HG03342 (cell line): ENCODE results near the gene ZNF358.

Experiments
- ATAC-seq: cut with Tn5 transposase; IDR thresholded peaks from one replicate; pipeline ENCODE4 v1.9.1; 2021; ENCODE audit warnings: mild to moderate bottlenecking, moderate library complexity; ENCODE audit not compliant: unreplicated experiment

Gene ZNF358

GRCh38 chr19:7515645-7516151, at the start of gene ZNF358:
Gene ZNF358 (plus strand): TSS chr19:7516103. CDS start chr19:7519243, 3,140 bp downstream.
- ATAC-seq = no peak

GRCh38 chr19:7467009-7467989, 48.6 kb upstream of the ZNF358 start:
- ATAC-seq = no peak

GRCh38 chr19:7468840-7469239, 47.1 kb upstream of the ZNF358 start:
- ATAC-seq = no peak

GRCh38 chr19:7469669-7470285, 46.1 kb upstream of the ZNF358 start:
- no peak for ATAC-seq

GRCh38 chr19:7470540-7471305, 45.2 kb upstream of the ZNF358 start:
- ATAC-seq = no peak

- ATAC-seq = no peak
Observed at GRCh38 chr19:7471696-7472615, 43.9 kb upstream of the ZNF358 start.

GRCh38 chr19:7475665-7476064, 40.2 kb upstream of the ZNF358 start:
- ATAC-seq = no peak

GRCh38 chr19:7476241-7476640, 39.7 kb upstream of the ZNF358 start:
- no peak for ATAC-seq

- no peak for ATAC-seq
Observed at GRCh38 chr19:7476777-7477494, 39.0 kb upstream of the ZNF358 start.

GRCh38 chr19:7477758-7478157, 38.1 kb upstream of the ZNF358 start:
- ATAC-seq = no peak

- no peak for ATAC-seq
Observed at GRCh38 chr19:7478173-7478842, 37.6 kb upstream of the ZNF358 start.

GRCh38 chr19:7478843-7479227, 37.1 kb upstream of the ZNF358 start:
- ATAC-seq = no peak

- no peak for ATAC-seq
Observed at GRCh38 chr19:7480222-7480969, 35.5 kb upstream of the ZNF358 start.

- no peak for ATAC-seq
Observed at GRCh38 chr19:7480970-7481255, 35.0 kb upstream of the ZNF358 start.

GRCh38 chr19:7482584-7483439, 33.1 kb upstream of the ZNF358 start:
- no peak for ATAC-seq

- ATAC-seq = no peak
Observed at GRCh38 chr19:7483720-7484201, 32.1 kb upstream of the ZNF358 start.

- ATAC-seq = no peak
Observed at GRCh38 chr19:7486923-7487322, 29.0 kb upstream of the ZNF358 start.
